Measurements from ENCODE around the gene TBR1.

TBR1 gene

GRCh38 chr2:161371869-161372268 lies 44.2 kb upstream of the TBR1 start:
- TF ChIP-seq ZBTB7A (IDR thresholded peaks at IDR 0.05; ENCODE audit: low read depth) (no peak), YY1 (IDR thresholded peaks at IDR 0.05; ENCODE audit: low read depth) (no peak), EGR1 (IDR thresholded peaks at IDR 0.05) (no peak), CREB1 (IDR thresholded peaks at IDR 0.05; ENCODE audit: low read depth) (no peak), NFIC (IDR thresholded peaks at IDR 0.05) (no peak), EP300 (IDR thresholded peaks at IDR 0.05; ENCODE audit: borderline replicate concordance) (no peak), RAD21 (IDR thresholded peaks at IDR 0.05; ENCODE audit: low read depth) (no peak), USF1 (IDR thresholded peaks at IDR 0.05) (no peak), TAF1 (IDR thresholded peaks at IDR 0.05; ENCODE audit: low read depth) (no peak), FOXM1 (IDR thresholded peaks at IDR 0.05; ENCODE audit: borderline replicate concordance, low read depth) (no peak), TEAD4 (IDR thresholded peaks at IDR 0.05) (no peak), TCF12 (IDR thresholded peaks at IDR 0.05; ENCODE audit: low read depth) (no peak)
- TF ChIP-seq, protein P1, sequence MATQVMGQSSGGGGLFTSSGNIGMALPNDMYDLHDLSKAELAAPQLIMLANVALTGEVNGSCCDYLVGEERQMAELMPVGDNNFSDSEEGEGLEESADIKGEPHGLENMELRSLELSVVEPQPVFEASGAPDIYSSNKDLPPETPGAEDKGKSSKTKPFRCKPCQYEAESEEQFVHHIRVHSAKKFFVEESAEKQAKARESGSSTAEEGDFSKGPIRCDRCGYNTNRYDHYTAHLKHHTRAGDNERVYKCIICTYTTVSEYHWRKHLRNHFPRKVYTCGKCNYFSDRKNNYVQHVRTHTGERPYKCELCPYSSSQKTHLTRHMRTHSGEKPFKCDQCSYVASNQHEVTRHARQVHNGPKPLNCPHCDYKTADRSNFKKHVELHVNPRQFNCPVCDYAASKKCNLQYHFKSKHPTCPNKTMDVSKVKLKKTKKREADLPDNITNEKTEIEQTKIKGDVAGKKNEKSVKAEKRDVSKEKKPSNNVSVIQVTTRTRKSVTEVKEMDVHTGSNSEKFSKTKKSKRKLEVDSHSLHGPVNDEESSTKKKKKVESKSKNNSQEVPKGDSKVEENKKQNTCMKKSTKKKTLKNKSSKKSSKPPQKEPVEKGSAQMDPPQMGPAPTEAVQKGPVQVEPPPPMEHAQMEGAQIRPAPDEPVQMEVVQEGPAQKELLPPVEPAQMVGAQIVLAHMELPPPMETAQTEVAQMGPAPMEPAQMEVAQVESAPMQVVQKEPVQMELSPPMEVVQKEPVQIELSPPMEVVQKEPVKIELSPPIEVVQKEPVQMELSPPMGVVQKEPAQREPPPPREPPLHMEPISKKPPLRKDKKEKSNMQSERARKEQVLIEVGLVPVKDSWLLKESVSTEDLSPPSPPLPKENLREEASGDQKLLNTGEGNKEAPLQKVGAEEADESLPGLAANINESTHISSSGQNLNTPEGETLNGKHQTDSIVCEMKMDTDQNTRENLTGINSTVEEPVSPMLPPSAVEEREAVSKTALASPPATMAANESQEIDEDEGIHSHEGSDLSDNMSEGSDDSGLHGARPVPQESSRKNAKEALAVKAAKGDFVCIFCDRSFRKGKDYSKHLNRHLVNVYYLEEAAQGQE (IDR thresholded peaks at IDR 0.05; ENCODE audit: low read depth) = no peak
- TF ChIP-seq, protein P2, sequence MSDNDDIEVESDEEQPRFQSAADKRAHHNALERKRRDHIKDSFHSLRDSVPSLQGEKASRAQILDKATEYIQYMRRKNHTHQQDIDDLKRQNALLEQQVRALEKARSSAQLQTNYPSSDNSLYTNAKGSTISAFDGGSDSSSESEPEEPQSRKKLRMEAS (IDR thresholded peaks at IDR 0.05) = no peak

- TF ChIP-seq FOXM1 (IDR thresholded peaks at IDR 0.05; ENCODE audit: borderline replicate concordance, low read depth) (no peak), NFIC (IDR thresholded peaks at IDR 0.05) (no peak), ZBTB7A (IDR thresholded peaks at IDR 0.05; ENCODE audit: low read depth) (no peak), EP300 (IDR thresholded peaks at IDR 0.05; ENCODE audit: borderline replicate concordance) (no peak), CREB1 (IDR thresholded peaks at IDR 0.05; ENCODE audit: low read depth) (no peak), TCF12 (IDR thresholded peaks at IDR 0.05; ENCODE audit: low read depth) (no peak), RAD21 (IDR thresholded peaks at IDR 0.05; ENCODE audit: low read depth) (no peak), TAF1 (IDR thresholded peaks at IDR 0.05; ENCODE audit: low read depth) (no peak), USF1 (IDR thresholded peaks at IDR 0.05) (no peak), TEAD4 (IDR thresholded peaks at IDR 0.05) (no peak), EGR1 (IDR thresholded peaks at IDR 0.05) (no peak), YY1 (IDR thresholded peaks at IDR 0.05; ENCODE audit: low read depth) (no peak), CEBPB (IDR thresholded peaks at IDR 0.05) (no peak)
- TF ChIP-seq, protein P1 (IDR thresholded peaks at IDR 0.05; ENCODE audit: low read depth) = no peak
- TF ChIP-seq, protein P2 (IDR thresholded peaks at IDR 0.05) = no peak
Measured at GRCh38 chr2:161373942-161374341, 42.2 kb upstream of the TBR1 start.

DNA sequence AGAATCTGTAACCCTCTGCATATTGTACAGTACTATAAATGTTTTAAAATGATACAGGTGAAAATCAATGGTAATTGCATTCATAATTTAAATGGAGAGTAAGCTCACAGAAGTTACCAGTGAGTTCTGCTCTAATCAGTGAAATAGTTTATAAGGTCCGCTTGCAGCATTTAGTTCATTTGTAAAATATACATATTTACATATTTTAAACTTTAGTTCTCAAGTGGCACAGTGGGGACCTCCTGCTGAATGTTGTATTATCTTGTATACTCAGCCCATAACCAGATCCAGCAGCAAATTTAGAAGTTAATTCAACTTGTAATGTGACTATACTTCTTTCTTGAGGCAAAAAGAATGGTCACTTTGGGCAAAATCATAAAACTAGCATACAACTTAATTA lies 41.7 kb upstream of the TBR1 start:
- TF ChIP-seq EP300 (IDR thresholded peaks at IDR 0.05; ENCODE audit: borderline replicate concordance) (no peak), YY1 (IDR thresholded peaks at IDR 0.05; ENCODE audit: low read depth) (no peak), CREB1 (IDR thresholded peaks at IDR 0.05; ENCODE audit: low read depth) (no peak)

- TF ChIP-seq NFIC (IDR thresholded peaks at IDR 0.05) = no peak
- no peak for TF ChIP-seq EGR1 (IDR thresholded peaks at IDR 0.05)
- TF ChIP-seq TCF12 (IDR thresholded peaks at IDR 0.05; ENCODE audit: low read depth) = no peak
- no peak for TF ChIP-seq YY1 (IDR thresholded peaks at IDR 0.05; ENCODE audit: low read depth)
- no peak for TF ChIP-seq RAD21 (IDR thresholded peaks at IDR 0.05; ENCODE audit: low read depth)
- TF ChIP-seq, protein P1 (IDR thresholded peaks at IDR 0.05; ENCODE audit: low read depth) = no peak
- TF ChIP-seq, protein P2 (IDR thresholded peaks at IDR 0.05) = no peak
- TF ChIP-seq ZBTB7A (IDR thresholded peaks at IDR 0.05; ENCODE audit: low read depth) = no peak
- no peak for TF ChIP-seq TEAD4 (IDR thresholded peaks at IDR 0.05)
- no peak for TF ChIP-seq CEBPB (IDR thresholded peaks at IDR 0.05)
- TF ChIP-seq FOXM1 (IDR thresholded peaks at IDR 0.05; ENCODE audit: borderline replicate concordance, low read depth) = no peak
- no peak for TF ChIP-seq USF1 (IDR thresholded peaks at IDR 0.05)
- no peak for TF ChIP-seq CREB1 (IDR thresholded peaks at IDR 0.05; ENCODE audit: low read depth)
- TF ChIP-seq EP300 (IDR thresholded peaks at IDR 0.05; ENCODE audit: borderline replicate concordance) = no peak
- TF ChIP-seq TAF1 (IDR thresholded peaks at IDR 0.05; ENCODE audit: low read depth) = no peak
Measured at GRCh38 chr2:161379740-161380139, 36.4 kb upstream of the TBR1 start.

Measured in Ishikawa (cell line).